Progenitor cell of endocrine pancreas (in vitro differentiated cells): ENCODE data around the gene KCNMA1. TPM values are rescaled to one million over a fixed set of nuclear protein-coding genes. Genes with fewer than 3 reads are reported as not detected.

Experiments
- DNase-seq: peaks from one replicate; pipeline ENCODE4 v3.0.0; 2021; ENCODE audit warnings: low spot score; ENCODE audit not compliant: unreplicated experiment
- H3K27ac Mint-ChIP-seq: 2 replicates; pipeline ENCODE4 v1.8.0; 2021; ENCODE audit warnings: mild to moderate bottlenecking, moderate library complexity, mixed read lengths
- H3K27me3 Mint-ChIP-seq: 2 replicates; pipeline ENCODE4 v1.8.0; 2021; ENCODE audit warnings: mixed read lengths
- H3K36me3 Mint-ChIP-seq: 2 replicates; pipeline ENCODE4 v1.8.0; 2022; ENCODE audit warnings: mixed read lengths; ENCODE audit not compliant: insufficient read depth
- H3K4me1 Mint-ChIP-seq: 2 replicates; pipeline ENCODE4 v1.8.0; 2021; ENCODE audit warnings: low read depth, mixed read lengths
- H3K4me3 Mint-ChIP-seq: 2 replicates; pipeline ENCODE4 v1.8.0; 2021; ENCODE audit warnings: low read depth, mild to moderate bottlenecking, moderate library complexity, mixed read lengths
- H3K9me3 Mint-ChIP-seq: 2 replicates; pipeline ENCODE4 v1.8.0; 2021; ENCODE audit warnings: low read depth, mixed read lengths
- total RNA-seq: library from RNA; stranded (reverse); gene quantifications from 2 replicates; pipeline ENCODE4 v1.2.1, GENCODE V29; 2021
- TF ChIP-seq, protein P1 (sequence below): fragments of 200-600 bp; sonication (generic); IDR thresholded peaks from one replicate; pipeline ENCODE4 v1.5.0; 2021; ENCODE audit warnings: antibody characterized with exemption, mild to moderate bottlenecking; ENCODE audit not compliant: unreplicated experiment

The KCNMA1 gene
- total RNA-seq, 1 donor from 2014 or later, result 5.8 TPM

DNA sequence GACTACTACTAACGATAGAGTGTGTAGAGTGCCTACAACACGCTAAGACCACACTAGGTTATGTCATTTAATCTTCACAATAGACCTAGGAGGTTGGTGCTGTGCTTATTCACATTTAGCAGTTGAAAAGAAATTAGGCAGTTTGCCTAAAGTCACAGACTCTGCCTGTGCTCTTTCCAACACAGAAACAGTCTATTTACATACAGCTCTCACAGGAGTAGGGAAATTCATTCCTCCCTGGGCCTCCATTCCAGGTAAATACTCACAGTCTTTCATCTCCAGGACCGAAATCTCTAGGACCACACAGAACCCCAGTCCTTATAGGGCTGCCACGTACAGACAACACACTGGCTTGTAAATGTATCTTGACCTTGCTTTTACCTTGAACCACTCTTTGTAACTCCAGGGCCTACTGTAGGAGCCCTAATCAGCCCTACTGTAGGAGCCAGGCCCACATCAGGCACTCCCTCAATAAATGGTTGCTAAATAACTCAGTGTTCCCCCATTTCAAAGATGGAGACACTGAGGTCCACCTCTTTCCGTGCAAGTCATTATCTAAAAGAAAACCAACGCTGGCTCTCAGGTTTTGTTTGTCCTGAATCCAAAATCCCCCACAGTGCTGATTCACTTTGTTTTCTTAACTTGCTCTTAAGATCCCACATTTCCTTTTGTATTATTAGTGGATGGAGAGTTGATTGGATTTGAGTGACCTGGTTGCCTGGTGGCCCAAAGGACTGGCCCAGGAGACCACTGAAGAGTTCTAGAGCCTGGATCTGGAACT lies 146.9 kb downstream of the KCNMA1 start:
- peaks cover 8% of the 10 kb centered on the region for H3K27me3 Mint-ChIP-seq
- H3K36me3 Mint-ChIP-seq, result no peaks in the 10 kb centered on the region
- no peak overlapping the region for H3K27ac Mint-ChIP-seq
- no peak overlapping the region for H3K4me3 Mint-ChIP-seq
- no peak for DNase-seq
- TF ChIP-seq, protein P1, sequence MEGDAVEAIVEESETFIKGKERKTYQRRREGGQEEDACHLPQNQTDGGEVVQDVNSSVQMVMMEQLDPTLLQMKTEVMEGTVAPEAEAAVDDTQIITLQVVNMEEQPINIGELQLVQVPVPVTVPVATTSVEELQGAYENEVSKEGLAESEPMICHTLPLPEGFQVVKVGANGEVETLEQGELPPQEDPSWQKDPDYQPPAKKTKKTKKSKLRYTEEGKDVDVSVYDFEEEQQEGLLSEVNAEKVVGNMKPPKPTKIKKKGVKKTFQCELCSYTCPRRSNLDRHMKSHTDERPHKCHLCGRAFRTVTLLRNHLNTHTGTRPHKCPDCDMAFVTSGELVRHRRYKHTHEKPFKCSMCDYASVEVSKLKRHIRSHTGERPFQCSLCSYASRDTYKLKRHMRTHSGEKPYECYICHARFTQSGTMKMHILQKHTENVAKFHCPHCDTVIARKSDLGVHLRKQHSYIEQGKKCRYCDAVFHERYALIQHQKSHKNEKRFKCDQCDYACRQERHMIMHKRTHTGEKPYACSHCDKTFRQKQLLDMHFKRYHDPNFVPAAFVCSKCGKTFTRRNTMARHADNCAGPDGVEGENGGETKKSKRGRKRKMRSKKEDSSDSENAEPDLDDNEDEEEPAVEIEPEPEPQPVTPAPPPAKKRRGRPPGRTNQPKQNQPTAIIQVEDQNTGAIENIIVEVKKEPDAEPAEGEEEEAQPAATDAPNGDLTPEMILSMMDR, result no peak
- no peaks in the 10 kb centered on the region for H3K9me3 Mint-ChIP-seq
- H3K4me1 Mint-ChIP-seq, result peaks cover 2% of the 10 kb centered on the region

- Mint-ChIP-seq H3K9me3 (no peaks in the 10 kb centered on the region), H3K4me1 (peaks cover 2% of the 10 kb centered on the region), H3K4me3 (no peak overlapping the region), H3K27me3 (peaks cover 25% of the 10 kb centered on the region), H3K36me3 (no peaks in the 10 kb centered on the region), H3K27ac (no peak overlapping the region)
- DNase-seq, result no peak
- TF ChIP-seq, protein P1, result no peak
These were observed 151.1 kb downstream of the KCNMA1 start for GRCh38 chr10:77486517-77486916.

DNA sequence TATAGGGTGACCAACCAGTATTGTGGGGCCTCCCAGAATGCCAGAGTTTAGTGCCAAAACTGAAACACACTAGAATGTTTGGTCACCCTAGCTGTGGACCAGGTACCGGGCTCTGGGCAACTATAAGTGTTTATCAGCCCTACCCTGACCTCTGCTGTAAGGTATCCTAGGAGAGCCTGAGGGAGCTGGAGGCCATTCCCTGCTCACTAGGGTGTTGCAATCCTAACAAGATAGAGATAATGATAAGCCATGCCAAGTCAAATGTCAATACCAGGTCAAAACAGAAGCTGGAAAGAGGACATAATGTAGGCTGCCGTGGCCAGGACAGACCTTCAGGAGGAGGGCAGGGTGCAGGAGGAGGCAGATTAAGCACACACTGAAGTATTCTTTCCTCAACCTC lies 151.8 kb downstream of the KCNMA1 start:
- Mint-ChIP-seq H3K4me3 (no peak overlapping the region), H3K4me1 (peaks cover 2% of the 10 kb centered on the region), H3K27ac (no peak overlapping the region), H3K9me3 (no peaks in the 10 kb centered on the region), H3K27me3 (peaks cover 25% of the 10 kb centered on the region), H3K36me3 (no peaks in the 10 kb centered on the region)
- TF ChIP-seq, protein P1, result no peak
- no peak for DNase-seq

DNA sequence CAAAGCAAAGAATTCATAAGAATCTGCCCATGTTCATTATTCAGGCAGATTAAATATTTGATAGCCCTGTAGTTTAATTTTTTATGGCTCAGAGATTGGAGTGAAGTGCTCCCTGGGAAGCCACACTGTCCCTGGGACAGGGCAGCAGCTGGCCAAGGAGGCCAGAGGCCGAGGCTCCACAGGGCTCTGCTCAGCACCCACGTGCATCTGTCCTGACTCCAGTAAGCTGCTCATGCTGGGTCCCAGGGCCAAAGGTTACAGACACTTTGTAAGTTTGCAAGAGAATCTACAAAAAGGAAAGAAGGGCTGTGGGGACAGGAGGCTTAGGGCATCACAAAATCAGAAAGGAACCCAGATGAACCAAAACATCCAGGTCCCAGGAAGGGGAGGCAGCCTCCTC lies 155.5 kb downstream of the KCNMA1 start:
- no peak overlapping the region for H3K27ac Mint-ChIP-seq
- no peaks in the 10 kb centered on the region for H3K36me3 Mint-ChIP-seq
- H3K4me1 Mint-ChIP-seq, result peaks cover 2% of the 10 kb centered on the region
- peaks cover 34% of the 10 kb centered on the region for H3K27me3 Mint-ChIP-seq
- no peaks in the 10 kb centered on the region for H3K9me3 Mint-ChIP-seq
- H3K4me3 Mint-ChIP-seq, result no peak overlapping the region
- no peak for DNase-seq
- TF ChIP-seq, protein P1, result no peak

DNA sequence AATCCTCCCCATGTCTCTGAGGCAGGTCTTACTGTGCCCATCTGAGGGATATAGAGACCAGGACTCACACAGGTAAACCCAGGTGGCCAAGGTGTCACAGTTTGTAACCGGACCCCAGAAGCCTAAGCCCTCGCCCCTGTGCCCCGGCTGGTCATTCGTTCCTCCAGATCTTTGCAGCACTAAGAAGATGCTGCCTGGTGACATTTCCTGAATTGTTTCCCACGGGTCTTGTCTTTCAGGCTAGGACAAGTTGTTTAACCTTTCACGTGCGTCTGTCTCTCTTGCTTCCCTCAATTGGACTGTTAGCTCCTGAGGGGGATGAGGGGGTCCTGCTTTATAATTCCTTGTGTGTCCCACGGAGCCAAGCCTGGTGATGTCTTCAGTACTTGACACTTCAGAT lies 158.0 kb downstream of the KCNMA1 start:
- no peaks in the 10 kb centered on the region for H3K4me1 Mint-ChIP-seq
- no peak overlapping the region for H3K27ac Mint-ChIP-seq
- no peak overlapping the region for H3K4me3 Mint-ChIP-seq
- H3K27me3 Mint-ChIP-seq, result peaks cover 27% of the 10 kb centered on the region
- no peak for DNase-seq
- TF ChIP-seq, protein P1, result no peak
- no peaks in the 10 kb centered on the region for H3K36me3 Mint-ChIP-seq
- H3K9me3 Mint-ChIP-seq, result no peaks in the 10 kb centered on the region
